Non-pigmented ciliary epithelial cell (primary cell): ENCODE measurements around the gene SLFN14.
"Not testable (repeated sequence)": the region's sequence is repeated elsewhere in the genome, so short reads cannot be mapped to it uniquely, and the experiment has no call there.

Source experiments
- DNase-seq: peaks from one replicate; pipeline ENCODE4 v3.0.0-alpha.2; 2010; ENCODE audit warnings: low read depth

The SLFN14 gene

GRCh38 chr17:35559495-35560210, 966 bp downstream of the SLFN14 start:
- no peak for DNase-seq

- no peak for DNase-seq
Observed at GRCh38 chr17:35557353-35557752, 3.3 kb downstream of the SLFN14 start.

- no peak for DNase-seq
Observed at GRCh38 chr17:35555691-35556090, 4.9 kb downstream of the SLFN14 start.

- DNase-seq, result no peak
Observed at GRCh38 chr17:35554668-35555067, 6.0 kb downstream of the SLFN14 start.

DNA sequence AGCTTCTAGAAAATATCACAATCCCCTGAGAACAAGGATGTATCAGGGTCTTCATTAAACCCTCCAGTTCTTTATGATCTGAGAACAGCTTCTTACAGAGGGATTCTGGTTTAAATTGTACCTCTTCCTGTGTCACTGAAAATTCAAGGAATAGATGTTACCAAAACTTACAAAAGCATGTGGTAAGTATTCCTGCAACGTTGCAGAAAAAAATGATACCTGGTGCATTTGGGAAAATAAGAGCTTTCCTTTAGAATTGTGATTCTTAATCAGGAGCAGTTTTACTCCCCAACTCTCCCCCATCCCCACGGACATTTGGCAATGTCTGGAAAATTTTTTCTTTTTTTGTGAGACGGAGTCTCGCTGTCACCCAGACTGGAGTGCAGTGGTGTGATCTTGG, 7.3 kb downstream of the SLFN14 start:
- DNase-seq, result no peak

GRCh38 chr17:35548978-35549377, 11.6 kb downstream of the SLFN14 start:
- no peak for DNase-seq

- DNase-seq, result no peak
Observed at GRCh38 chr17:35548208-35548810, 12.3 kb downstream of the SLFN14 start.

DNA sequence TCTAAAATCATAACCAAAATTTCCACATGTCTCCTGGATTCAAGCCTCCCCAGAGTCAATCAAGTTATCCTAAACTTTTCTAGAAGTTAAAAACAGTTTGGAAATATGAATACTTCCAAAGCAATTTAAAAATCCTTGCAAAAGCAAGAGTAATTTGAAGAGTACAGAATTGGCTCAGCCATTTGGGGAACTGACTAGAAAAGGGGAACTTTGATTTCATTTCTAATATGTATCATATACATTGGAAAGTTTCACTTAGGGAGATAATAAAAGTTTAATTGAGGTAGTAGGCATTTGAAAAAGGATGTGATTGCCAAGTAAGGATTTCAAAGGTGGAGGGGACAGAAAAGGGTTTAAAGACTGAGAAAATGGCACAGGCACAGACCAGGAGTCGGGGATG, 14.1 kb downstream of the SLFN14 start:
- no peak for DNase-seq

GRCh38 chr17:35545150-35545549, 15.5 kb downstream of the SLFN14 start:
- no peak for DNase-seq

GRCh38 chr17:35543856-35544255, 16.8 kb downstream of the SLFN14 start:
- DNase-seq, result no peak

DNA sequence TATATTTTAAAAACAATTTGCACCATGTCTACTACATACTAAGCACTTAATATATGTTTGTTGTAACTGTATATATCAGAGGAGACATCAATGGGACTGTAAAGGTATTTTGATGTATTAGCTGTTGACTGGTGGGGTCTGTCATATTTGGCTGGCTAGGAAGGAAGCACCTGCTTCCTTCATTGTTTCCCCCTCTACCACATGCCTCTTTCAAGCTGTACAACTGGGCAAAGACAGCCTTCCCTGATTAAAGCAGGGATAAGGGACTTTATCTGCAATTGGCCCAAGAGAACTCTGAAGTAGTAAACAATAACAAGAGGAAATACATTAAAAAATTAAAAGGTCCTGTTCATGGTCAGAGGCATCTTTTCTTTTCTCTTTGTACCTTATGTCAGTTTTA, 17.6 kb downstream of the SLFN14 start:
- no peak for DNase-seq

GRCh38 chr17:35541434-35541833, 19.2 kb downstream of the SLFN14 start:
- no peak for DNase-seq

DNA sequence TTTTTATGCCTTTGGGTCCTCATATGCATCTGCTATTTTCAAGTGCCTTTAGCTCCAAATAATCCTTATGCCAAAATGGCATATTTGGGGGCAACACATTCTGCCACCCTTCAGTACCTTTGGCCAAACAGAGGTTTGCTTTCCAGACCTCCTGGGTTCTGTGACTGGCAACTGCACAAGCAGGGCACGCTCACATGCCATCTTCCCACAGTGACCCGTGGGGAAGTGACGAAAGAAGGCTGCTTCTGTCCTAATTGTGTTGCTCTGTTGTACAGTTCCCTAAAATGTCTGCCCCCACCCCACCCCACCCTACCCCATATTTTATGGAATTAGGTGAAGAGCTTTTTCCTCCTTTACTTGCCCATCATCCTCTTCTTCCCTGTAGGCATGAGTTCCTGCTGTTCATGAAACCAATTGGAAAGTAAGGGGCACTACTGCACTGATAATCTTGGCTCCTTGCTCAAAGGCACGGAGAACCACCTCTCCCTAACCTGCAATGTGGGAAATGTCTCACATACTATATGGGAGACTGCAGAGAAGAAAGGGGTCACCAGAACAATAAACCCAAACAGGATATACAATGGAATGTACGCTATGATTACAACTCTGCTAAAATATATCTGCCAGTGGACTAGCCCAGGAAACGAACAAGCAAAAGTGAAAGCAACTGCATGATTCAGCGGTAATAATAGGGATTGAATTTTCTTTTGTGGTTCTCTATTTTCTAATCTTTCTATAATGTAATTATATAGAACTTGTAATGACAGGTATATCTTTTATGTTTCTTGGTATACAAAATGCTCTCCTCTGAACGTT, 19.8 kb downstream of the SLFN14 start:
- DNase-seq, result no peak

- DNase-seq, result no peak
Observed at GRCh38 chr17:35539659-35540026, 21.0 kb downstream of the SLFN14 start.

DNA sequence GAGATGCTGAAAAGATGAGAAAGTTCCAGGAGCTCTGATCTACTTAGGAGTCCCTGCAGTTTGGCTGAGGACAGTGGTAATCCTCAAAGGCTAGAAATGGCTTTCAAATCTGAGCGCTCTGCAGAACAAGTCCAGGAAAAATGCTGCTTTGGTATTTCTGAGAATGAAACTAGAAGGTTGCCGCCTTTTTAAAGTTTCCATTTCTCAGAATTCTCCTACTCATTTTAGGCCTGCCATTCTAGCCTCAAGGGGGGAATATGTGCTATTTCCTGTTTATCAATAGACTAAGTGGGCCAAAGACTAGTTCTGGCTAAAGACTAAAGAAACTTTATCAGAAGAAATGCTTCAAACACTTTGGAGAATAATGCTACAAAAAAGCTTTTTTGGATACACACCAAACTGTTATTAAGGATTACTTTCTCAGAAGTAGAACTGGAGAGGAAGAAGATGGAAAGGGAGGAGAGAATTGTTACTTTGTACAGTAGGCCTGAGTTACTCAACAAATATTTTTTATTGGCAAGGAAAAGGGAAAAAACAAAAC, 22.9 kb downstream of the SLFN14 start, which contains the start of gene SLFN12L:
SLFN12L (minus strand) TSS at position 78 of the 541 bp plus-strand sequence. CDS start 15,314 bp downstream, outside the sequence.
- no peak for DNase-seq

GRCh38 chr17:35536664-35537171, 23.9 kb downstream of the SLFN14 start:
- DNase-seq, result no peak

DNA sequence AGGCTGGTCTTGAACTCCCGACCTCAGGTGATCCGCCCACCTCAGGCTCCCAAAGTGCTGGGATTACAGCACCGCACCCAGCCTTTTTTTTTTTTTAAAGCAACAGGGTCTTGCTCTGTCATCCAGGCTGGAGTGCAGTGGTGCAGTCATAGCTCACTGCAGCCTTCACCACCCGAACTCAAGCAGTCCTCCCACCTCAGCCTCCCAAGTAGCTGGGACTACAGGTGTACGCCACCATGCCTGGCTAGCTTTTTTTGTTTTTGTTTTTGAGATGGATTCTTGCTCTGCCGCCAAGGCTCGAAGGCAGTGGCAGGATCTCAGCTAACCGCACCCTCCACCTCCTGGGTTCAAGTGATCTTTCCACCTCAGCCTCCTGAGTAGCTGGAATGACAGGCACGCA, 25.2 kb downstream of the SLFN14 start:
- not testable (repeated sequence) for DNase-seq

GRCh38 chr17:35534576-35535093, 26.0 kb downstream of the SLFN14 start:
- DNase-seq, result no peak

GRCh38 chr17:35531160-35531559, 29.5 kb downstream of the SLFN14 start:
- DNase-seq, result no peak

- no peak for DNase-seq
Observed at GRCh38 chr17:35529866-35530265, 30.8 kb downstream of the SLFN14 start.

- not testable (repeated sequence) for DNase-seq
Observed at GRCh38 chr17:35529326-35529725, 31.3 kb downstream of the SLFN14 start.

DNA sequence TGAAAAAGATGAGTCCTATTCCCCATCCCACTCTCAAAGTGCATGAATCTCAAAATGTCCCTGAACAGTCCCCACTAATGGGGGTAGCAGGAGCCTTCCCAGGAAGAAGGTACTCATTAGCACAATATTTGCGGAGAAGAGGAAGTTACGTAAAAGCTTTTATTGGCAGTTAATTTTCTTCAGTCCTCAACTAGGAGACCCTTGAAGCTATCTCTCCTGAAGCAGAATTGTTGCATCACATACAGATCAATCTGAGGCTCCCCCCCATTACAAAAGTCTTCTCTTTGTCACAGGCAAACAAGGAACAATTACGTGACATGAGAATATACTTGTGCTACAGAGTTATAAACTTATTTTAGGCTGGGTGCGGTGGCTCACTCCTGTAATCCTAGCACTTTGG, 37.3 kb downstream of the SLFN14 start:
- DNase-seq, result no peak
